KMS-11 (cell line): ENCODE measurements around the gene COL15A1.

Experiments
- H2AFZ ChIP-seq: fragments of 200-600 bp; sonication (generic); 2 replicates; pipeline ENCODE4 v1.6.1; 2016; ENCODE audit warnings: antibody characterized with exemption, mixed run types, low read depth
- H3K27ac ChIP-seq: fragments of 200-600 bp; sonication (generic); 2 replicates; pipeline ENCODE4 v1.6.1; 2016; ENCODE audit warnings: mild to moderate bottlenecking, mixed run types
- H3K27me3 ChIP-seq: fragments of 200-600 bp; sonication (generic); 2 replicates; pipeline ENCODE4 v1.6.1; 2017; ENCODE audit warnings: mild to moderate bottlenecking, low read depth, mixed run types, moderate library complexity; ENCODE audit not compliant: insufficient read depth
- H3K36me3 ChIP-seq: fragments of 200-600 bp; sonication (generic); 2 replicates; pipeline ENCODE4 v1.6.1; 2017; ENCODE audit warnings: mild to moderate bottlenecking, mixed run types; ENCODE audit not compliant: insufficient read depth
- H3K4me1 ChIP-seq: fragments of 200-600 bp; sonication (generic); 2 replicates; pipeline ENCODE4 v1.6.1; 2016; ENCODE audit warnings: mild to moderate bottlenecking, low read depth, mixed run types; ENCODE audit not compliant: poor library complexity, severe bottlenecking
- H3K4me2 ChIP-seq: fragments of 200-600 bp; sonication (generic); 2 replicates; pipeline ENCODE4 v1.7.0; 2016; ENCODE audit warnings: mild to moderate bottlenecking, mixed run types
- H3K4me3 ChIP-seq: fragments of 200-600 bp; sonication (generic); IDR thresholded peaks from 2 replicates; pipeline ENCODE4 v1.6.1; 2017; ENCODE audit warnings: low read depth, low read length, mixed read lengths; ENCODE audit not compliant: insufficient read depth
- H3K79me2 ChIP-seq: fragments of 200-600 bp; sonication (generic); 2 replicates; pipeline ENCODE4 v1.6.1; 2016; ENCODE audit warnings: low read depth, mixed run types; ENCODE audit not compliant: insufficient read depth
- H3K9ac ChIP-seq: fragments of 200-600 bp; sonication (generic); 2 replicates; pipeline ENCODE4 v1.6.1; 2016; ENCODE audit warnings: mild to moderate bottlenecking, mixed run types
- H4K20me1 ChIP-seq: fragments of 200-600 bp; sonication (generic); 2 replicates; pipeline ENCODE4 v1.6.1; 2016; ENCODE audit warnings: mild to moderate bottlenecking, mixed run types; ENCODE audit not compliant: insufficient read depth
- CTCF ChIP-seq: fragments of 200-600 bp; sonication (generic); conservative IDR thresholded peaks from 2 replicates; pipeline ENCODE4 v1.6.1; 2017; ENCODE audit warnings: low read depth, mild to moderate bottlenecking, antibody characterized with exemption, low read length, moderate library complexity, mixed read lengths

The COL15A1 gene

GRCh38 chr9:98967257-98967656 is 23.6 kb downstream of the COL15A1 start:
- no peaks in the 10 kb centered on the region for H4K20me1 ChIP-seq
- no peak overlapping the region for H3K9ac ChIP-seq
- H3K4me1 ChIP-seq: peaks cover 13% of the 10 kb centered on the region
- H3K4me3 ChIP-seq: no peak overlapping the region
- H3K27ac ChIP-seq: no peak overlapping the region
- H3K4me2 ChIP-seq: no peak overlapping the region
- H3K79me2 ChIP-seq: no peaks in the 10 kb centered on the region
- H3K36me3 ChIP-seq: no peaks in the 10 kb centered on the region
- no peak overlapping the region for H2AFZ ChIP-seq
- no peak for TF ChIP-seq CTCF
- no peaks in the 10 kb centered on the region for H3K27me3 ChIP-seq

GRCh38 chr9:98967680-98968079 is 24.0 kb downstream of the COL15A1 start:
- no peaks in the 10 kb centered on the region for H3K36me3 ChIP-seq
- H3K4me3 ChIP-seq: no peak overlapping the region
- H2AFZ ChIP-seq: no peak overlapping the region
- no peaks in the 10 kb centered on the region for H4K20me1 ChIP-seq
- H3K9ac ChIP-seq: no peak overlapping the region
- no peak overlapping the region for H3K4me2 ChIP-seq
- no peak for TF ChIP-seq CTCF
- no peaks in the 10 kb centered on the region for H3K27me3 ChIP-seq
- peaks cover 13% of the 10 kb centered on the region for H3K4me1 ChIP-seq
- no peak overlapping the region for H3K27ac ChIP-seq
- no peaks in the 10 kb centered on the region for H3K79me2 ChIP-seq

GRCh38 chr9:98968601-98969337 is 25.1 kb downstream of the COL15A1 start:
- no peak for TF ChIP-seq CTCF
- H3K36me3 ChIP-seq: no peaks in the 10 kb centered on the region
- no peaks in the 10 kb centered on the region for H3K79me2 ChIP-seq
- no peaks in the 10 kb centered on the region for H3K27me3 ChIP-seq
- no peak overlapping the region for H2AFZ ChIP-seq
- no peak overlapping the region for H3K4me2 ChIP-seq
- no peak overlapping the region for H3K9ac ChIP-seq
- peaks cover 13% of the 10 kb centered on the region for H3K4me1 ChIP-seq
- H3K27ac ChIP-seq: no peak overlapping the region
- no peaks in the 10 kb centered on the region for H4K20me1 ChIP-seq
- H3K4me3 ChIP-seq: no peak overlapping the region

- no peaks in the 10 kb centered on the region for H4K20me1 ChIP-seq
- no peaks in the 10 kb centered on the region for H3K79me2 ChIP-seq
- H2AFZ ChIP-seq: no peak overlapping the region
- H3K36me3 ChIP-seq: no peaks in the 10 kb centered on the region
- H3K27ac ChIP-seq: no peak overlapping the region
- no peak overlapping the region for H3K4me3 ChIP-seq
- no peak overlapping the region for H3K4me2 ChIP-seq
- peaks cover 2% of the 10 kb centered on the region; the same call in 1 of the 2 replicates for H3K27me3 ChIP-seq
- no peak overlapping the region for H3K9ac ChIP-seq
- no peak for TF ChIP-seq CTCF
- peaks cover 9% of the 10 kb centered on the region for H3K4me1 ChIP-seq
Measured at GRCh38 chr9:98970532-98971041, 26.9 kb downstream of the COL15A1 start.
